H9 (cell line): ENCODE data around the gene LRRC42. TPM values are rescaled to one million over a fixed set of nuclear protein-coding genes. Genes with fewer than 3 reads are reported as not detected.

Source experiments
- DNase-seq: peaks from one replicate; pipeline ENCODE4 v3.0.0-alpha.2; 2017
- H2AFZ ChIP-seq: one replicate; pipeline ENCODE4 v1.6.1; 2013; ENCODE audit warnings: mild to moderate bottlenecking, low read length, control low read depth, moderate library complexity
- H2AK5ac ChIP-seq: 2 replicates; pipeline ENCODE4 v1.6.1; 2013; ENCODE audit warnings: low read length, control low read depth, mixed read lengths; ENCODE audit not compliant: insufficient read length
- H2BK120ac ChIP-seq: one replicate; pipeline ENCODE4 v1.6.1; 2013; ENCODE audit warnings: low read depth, mild to moderate bottlenecking, low read length, control low read depth, inconsistent platforms; ENCODE audit not compliant: poor library complexity, severe bottlenecking
- H2BK12ac ChIP-seq: 2 replicates; pipeline ENCODE4 v1.6.1; 2013; ENCODE audit warnings: low read length, control low read depth, mixed read lengths, low read depth; ENCODE audit not compliant: insufficient read length
- H2BK15ac ChIP-seq: 2 replicates; pipeline ENCODE4 v1.6.1; 2013; ENCODE audit warnings: low read depth, low read length, control low read depth
- H2BK20ac ChIP-seq: one replicate; pipeline ENCODE4 v1.6.1; 2013; ENCODE audit warnings: low read depth, mild to moderate bottlenecking, low read length, control low read depth, inconsistent platforms; ENCODE audit not compliant: poor library complexity, severe bottlenecking
- H2BK5ac ChIP-seq: 2 replicates; pipeline ENCODE4 v1.6.1; 2013; ENCODE audit warnings: low read length, control low read depth, mixed read lengths; ENCODE audit not compliant: insufficient read length
- H3K14ac ChIP-seq: 2 replicates; pipeline ENCODE4 v1.6.1; 2013; ENCODE audit warnings: low read length, control low read depth; ENCODE audit not compliant: insufficient read depth
- H3K18ac ChIP-seq: 2 replicates; pipeline ENCODE4 v1.6.1; 2013; ENCODE audit warnings: low read depth, mild to moderate bottlenecking, mixed read lengths, low read length, control low read depth; ENCODE audit not compliant: insufficient read length
- H3K23ac ChIP-seq: 2 replicates; pipeline ENCODE4 v1.6.1; 2013; ENCODE audit warnings: low read length, control low read depth, mixed read lengths, low read depth; ENCODE audit not compliant: insufficient read length
- H3K23me2 ChIP-seq: 2 replicates; pipeline ENCODE4 v1.6.1; 2013; ENCODE audit warnings: low read depth, mild to moderate bottlenecking, mixed read lengths, low read length, control low read depth; ENCODE audit not compliant: insufficient read length, poor library complexity, severe bottlenecking
- H3K27ac ChIP-seq: 2 replicates; pipeline ENCODE4 v1.5.1; 2013; ENCODE audit warnings: low read length, control low read depth, mixed read lengths, low read depth; ENCODE audit not compliant: insufficient read length
- H3K27me3 ChIP-seq: 2 replicates; pipeline ENCODE4 v1.6.1; 2013; ENCODE audit warnings: low read length, control low read depth, inconsistent platforms; ENCODE audit not compliant: insufficient read depth
- H3K4ac ChIP-seq: 2 replicates; pipeline ENCODE4 v1.6.1; 2013; ENCODE audit warnings: low read depth, mild to moderate bottlenecking, control low read depth, inconsistent platforms, low read length, moderate library complexity
- H3K4me1 ChIP-seq: 2 replicates; pipeline ENCODE4 v1.6.1; 2013; ENCODE audit warnings: low read length, control low read depth, inconsistent platforms; ENCODE audit not compliant: insufficient read depth
- H3K4me2 ChIP-seq: 2 replicates; pipeline ENCODE4 v1.6.1; 2013; ENCODE audit warnings: low read length, control low read depth, mixed read lengths; ENCODE audit not compliant: insufficient read length, insufficient read depth
- H3K56ac ChIP-seq: 2 replicates; pipeline ENCODE4 v1.6.1; 2013; ENCODE audit warnings: low read depth, mild to moderate bottlenecking, mixed read lengths, low read length, control low read depth; ENCODE audit not compliant: insufficient read length
- H3K79me1 ChIP-seq: 2 replicates; pipeline ENCODE4 v1.6.1; 2013; ENCODE audit warnings: low read depth, mild to moderate bottlenecking, moderate library complexity, low read length, control low read depth, inconsistent platforms; ENCODE audit not compliant: insufficient read depth, poor library complexity, severe bottlenecking
- H3K79me2 ChIP-seq: 2 replicates; pipeline ENCODE4 v1.6.1; 2013; ENCODE audit warnings: low read length, control low read depth, inconsistent platforms; ENCODE audit not compliant: insufficient read depth
- H3K9ac ChIP-seq: 2 replicates; pipeline ENCODE4 v1.6.1; 2013; ENCODE audit warnings: low read length, control low read depth, mixed read lengths; ENCODE audit not compliant: insufficient read length; ENCODE audit errors: extremely low read depth
- H3K9me3 ChIP-seq: one replicate; pipeline ENCODE4 v1.6.1; 2013; ENCODE audit warnings: low read depth, low read length, inconsistent platforms; ENCODE audit not compliant: control insufficient read depth
- H3T11ph ChIP-seq: one replicate; pipeline ENCODE4 v1.6.1; 2013; ENCODE audit warnings: mild to moderate bottlenecking, low read length, control low read depth, inconsistent platforms
- H4K20me1 ChIP-seq: one replicate; pipeline ENCODE4 v1.6.1; 2013; ENCODE audit not compliant: control insufficient read depth, insufficient read length, insufficient read depth
- H4K5ac ChIP-seq: 2 replicates; pipeline ENCODE4 v1.6.1; 2013; ENCODE audit warnings: low read depth, mild to moderate bottlenecking, mixed read lengths, low read length, control low read depth; ENCODE audit not compliant: insufficient read length
- H4K8ac ChIP-seq: replicated peaks from 2 replicates; pipeline ENCODE4 v1.6.1; 2013; ENCODE audit warnings: low read length, control low read depth, mixed read lengths, low read depth; ENCODE audit not compliant: insufficient read length
- H4K91ac ChIP-seq: 2 replicates; pipeline ENCODE4 v1.6.1; 2013; ENCODE audit warnings: low read depth, mild to moderate bottlenecking, moderate library complexity, mixed read lengths, low read length, control low read depth; ENCODE audit not compliant: insufficient read length
- H3K27ac Mint-ChIP-seq, 3 experiments: 2 replicates in 2 of 3; 3 replicates in 1 of 3; pipeline ENCODE4 v1.8.0; 2020 to 2021; ENCODE audit warnings: mixed read lengths in 3 of 3, mild to moderate bottlenecking in 1 of 3, moderate library complexity in 1 of 3
- H3K27me3 Mint-ChIP-seq: 2 replicates; pipeline ENCODE4 v1.8.0; 2021; ENCODE audit warnings: low read depth, mild to moderate bottlenecking, moderate library complexity, mixed read lengths
- H3K36me3 Mint-ChIP-seq, 3 experiments: 2 replicates in 2 of 3; 3 replicates in 1 of 3; pipeline ENCODE4 v1.8.0; 2020 to 2021; ENCODE audit warnings: low read depth in 3 of 3, mixed read lengths in 3 of 3; ENCODE audit not compliant: insufficient read depth in 1 of 3
- H3K4me1 Mint-ChIP-seq, 2 experiments: 2 replicates each; pipeline ENCODE4 v1.8.0; 2020; ENCODE audit warnings: mixed read lengths in 2 of 2
- H3K4me3 Mint-ChIP-seq, 2 experiments: 2 replicates in 1 of 2; 3 replicates in 1 of 2; pipeline ENCODE4 v1.8.0; 2020 to 2021; ENCODE audit warnings: mild to moderate bottlenecking in 2 of 2, mixed read lengths in 2 of 2, moderate library complexity in 1 of 2
- H3K9me3 Mint-ChIP-seq, 2 experiments: 2 replicates in 1 of 2; 3 replicates in 1 of 2; pipeline ENCODE4 v1.8.0; 2020; ENCODE audit warnings: mild to moderate bottlenecking in 2 of 2, mixed read lengths in 2 of 2, moderate library complexity in 1 of 2
- CTCF ChIP-seq: fragments of 200-600 bp; sonication (generic); conservative IDR thresholded peaks from 3 replicates; pipeline ENCODE4 v1.8.0; 2021; ENCODE audit warnings: antibody characterized with exemption, mild to moderate bottlenecking
- WGBS: extraction: QIAGEN DNeasy Blood & Tissue Kit; methylation state at CpG from one replicate; pipeline ENCODE4 v1.1.7; 2013; ENCODE audit warnings: missing lambda C conversion rate, low lambda C conversion rate, mixed read lengths; ENCODE audit not compliant: insufficient read length; ENCODE audit errors: extremely low coverage; 5-methylcytosine and 5-hydroxymethylcytosine counted together
- total RNA-seq: library from RNA; stranded (reverse); gene quantifications from 2 replicates; pipeline ENCODE4 v1.2.1, GENCODE V29; 2021

LRRC42 gene
- total RNA-seq, 1 experiment from 2014 or later, result 36.3 TPM

GRCh38 chr1:53899708-53900107 is 46.4 kb upstream of the LRRC42 start:
- peaks cover 7% of the 10 kb centered on the region for H3K27me3 Mint-ChIP-seq
- Histone ChIP-seq H3T11ph (no peak overlapping the region), H2BK5ac (no peak overlapping the region), H3K27ac (no peak overlapping the region), H4K5ac (no peak overlapping the region), H3K14ac (no peak overlapping the region), H3K4ac (no peak overlapping the region), H3K23ac (no peak overlapping the region), H2BK20ac (no peak overlapping the region), H3K4me2 (no peak overlapping the region), H3K79me1 (no peaks in the 10 kb centered on the region), H4K20me1 (no peaks in the 10 kb centered on the region), H2BK15ac (no peak overlapping the region), H3K23me2 (no peaks in the 10 kb centered on the region), H3K79me2 (no peaks in the 10 kb centered on the region), H3K27me3 (no peaks in the 10 kb centered on the region), H3K9ac (no peak overlapping the region), H2BK120ac (no peak overlapping the region), H3K4me1 (no peaks in the 10 kb centered on the region), H2BK12ac (no peak overlapping the region), H2AFZ (no peak overlapping the region), H4K8ac (no peak overlapping the region), H2AK5ac (no peak overlapping the region), H3K9me3 (no peaks in the 10 kb centered on the region), H3K56ac (no peak overlapping the region), H4K91ac (no peak overlapping the region), H3K18ac (no peak overlapping the region)
- no peak overlapping the region for H3K4me3 Mint-ChIP-seq
- DNase-seq, result no peak
- no peaks in the 10 kb centered on the region for H3K36me3 Mint-ChIP-seq
- TF ChIP-seq CTCF, result no peak
- H3K9me3 Mint-ChIP-seq, result no peaks in the 10 kb centered on the region
- no peak overlapping the region for H3K27ac Mint-ChIP-seq
- no CpG with 5 or more reads among the region's 3 CpGs for WGBS
- H3K4me1 Mint-ChIP-seq, result 0 out of 4 replicates have a peak, but pooled peaks cover 0 to under 1% of the 10 kb centered on the region in 2 experiments
